ENCODE data around the gene KDM4B. TPM values are rescaled to one million over a fixed set of nuclear protein-coding genes. Genes with fewer than 3 reads are reported as not detected.

KDM4B gene
- total and polyA plus RNA-seq, 9 of the 15 experiments (the other 6 are each of a cell fraction or from before 2014, with no cell fraction given): 0.21 to 29.9 (median 7.3) TPM

GRCh38 chr19:5153601-5154128, 184.8 kb downstream of the KDM4B start:
- H3K9me1 ChIP-seq (ENCODE audit: control insufficient read depth, insufficient read depth, low read length): peaks cover 3% of the 10 kb centered on the region
- peaks cover 0 to 40% of the 10 kb centered on the region in 2 experiments; a peak in 2 of 5 replicates for H3K4me1 ChIP-seq (replicated peaks in 1 of 2; ENCODE audit: control insufficient read depth in 2 of 2, insufficient read depth in 2 of 2, low read length in 2 of 2)
- H3K36me3 ChIP-seq (ENCODE audit: control insufficient read depth, insufficient read depth, low read length): peaks cover 5% of the 10 kb centered on the region; the same call in 1 of the 3 replicates
- no peaks in the 10 kb centered on the region; the same call in 1 of the 2 replicates for H4K20me1 ChIP-seq (replicated peaks; ENCODE audit: control insufficient read depth, insufficient read depth, low read length)
- POLR2A ChIA-PET: interaction anchor here (0.5 to 1.4 kb wide), 6 partner anchors 9 to 400 kb away, joined by 3 to 8 read pairs (median 3); no protein-coding TSS in a partner anchor
- H2AFZ ChIP-seq (ENCODE audit: low read depth, low read length): no peak overlapping the region
- in situ Hi-C loops (cut with MboI): no loop called here
- BruUV-seq (replicated peaks): no TSS peak
- no peak for FAIRE-seq
- H3K9me3 ChIP-seq (replicated peaks; ENCODE audit: control insufficient read depth, insufficient read depth, low read depth, low read length): no peaks in the 10 kb centered on the region
- H3K4me2 ChIP-seq (ENCODE audit: insufficient read depth, low read length): no peak overlapping the region
- H3K27me3 ChIP-seq (ENCODE audit: control insufficient read depth in 2 of 2, insufficient read depth in 2 of 2, low read length in 2 of 2): no peaks in the 10 kb centered on the region
- peak; percentile 36 for ATAC-seq
- no peak overlapping the region for H3K27ac ChIP-seq (ENCODE audit: extremely low read depth, low read depth, low read length)
- intact Hi-C loops (cut with micrococcal nuclease): loop anchor here (5.0 kb wide), 1 partner anchor 106 kb away; no protein-coding TSS in a partner anchor
- H3K4me3 ChIP-seq: no peak overlapping the region
- H3K9ac ChIP-seq (ENCODE audit: insufficient read depth in 1 of 2, low read depth in 2 of 2, low read length in 2 of 2): peak overlapping the region in 1 of 2 experiments; percentile 55; a peak in 1 of 4 replicates
- CTCF ChIA-PET (ENCODE audit: low intra/inter-chr PET ratio): interaction anchor here (0.5 to 1.0 kb wide), 2 partner anchors 101 to 105 kb away, joined by 3 to 4 read pairs; no protein-coding TSS in a partner anchor
- no peak for DNase-seq (ENCODE audit: extremely low read depth in 1 of 4, low spot score in 3 of 4)
- 68% methylated on average over 14 of the region's 14 CpGs for WGBS (ENCODE audit: insufficient coverage, low coverage, missing lambda C conversion rate)
- no peaks in the 10 kb centered on the region for H3K79me2 ChIP-seq (ENCODE audit: control insufficient read depth, insufficient read depth, low read length)
- no peak for TF ChIP-seq FOXP4 (CRISPR knock-in tag; IDR thresholded peaks at IDR 0.05; ENCODE audit: borderline replicate concordance)
- no peak for TF ChIP-seq ZNF551 (CRISPR knock-in tag; IDR thresholded peaks at IDR 0.05)
- TF ChIP-seq TEAD4 (IDR thresholded peaks at IDR 0.05; ENCODE audit: low read length): no peak
- TF ChIP-seq TEAD4 (CRISPR knock-in tag; IDR thresholded peaks at IDR 0.05; ENCODE audit: borderline replicate concordance): no peak
- no peak for TF ChIP-seq SMARCE1 (IDR thresholded peaks at IDR 0.05)
- no peak for TF ChIP-seq GATAD2B (IDR thresholded peaks at IDR 0.05; ENCODE audit: borderline replicate concordance)
- no peak for TF ChIP-seq ZNF143 (CRISPR knock-in tag; IDR thresholded peaks at IDR 0.05)
- peak; percentile 56; the same call in 1 of the 2 replicates for TF ChIP-seq POLR2A (conservative IDR thresholded peaks at IDR 0.05)
- TF ChIP-seq THAP7 (CRISPR knock-in tag; IDR thresholded peaks at IDR 0.05): no peak
- peak; percentile 46; the same call in 1 of the 2 replicates for TF ChIP-seq SUPT5H (IDR thresholded peaks at IDR 0.05)
- TF ChIP-seq ZNF76 (CRISPR knock-in tag; IDR thresholded peaks at IDR 0.05; ENCODE audit: borderline replicate concordance): no peak
- TF ChIP-seq NCOR1 (IDR thresholded peaks at IDR 0.05): no peak
- TF ChIP-seq POLR2G (IDR thresholded peaks at IDR 0.05; ENCODE audit: low read depth, low read length): peak; percentile 75
- TF ChIP-seq RBM25 (IDR thresholded peaks at IDR 0.05; ENCODE audit: low read depth, low read length, severe bottlenecking): no peak
- TF ChIP-seq ZBTB33 (CRISPR knock-in tag; IDR thresholded peaks at IDR 0.05): no peak
- no peak for TF ChIP-seq RFX1 (IDR thresholded peaks at IDR 0.05)
- TF ChIP-seq ZNF512 (tag; IDR thresholded peaks at IDR 0.05): no peak
- TF ChIP-seq ZNF75A (CRISPR knock-in tag; IDR thresholded peaks at IDR 0.05): no peak
